GM18951 (cell line): ENCODE measurements around the gene SESTD1.

Experiments used
- POLR2A ChIP-seq: IDR thresholded peaks from 4 replicates; pipeline ENCODE4 v1.6.1; 2011; ENCODE audit warnings: mild to moderate bottlenecking; ENCODE audit not compliant: insufficient read length, insufficient read depth; ENCODE audit errors: extremely low read depth
- in situ Hi-C: fragments of 300-500 bp; cut with MboI; formaldehyde crosslinking; loops from one replicate; pipeline ENCODE4 v1.12.0; 2022; ENCODE audit warnings: low sequenced_read_pairs, mixed read lengths, inconsistent platforms; ENCODE audit not compliant: unreplicated experiment

SESTD1 gene

GRCh38 chr2:179264368-179265081 lies at the start of gene SESTD1:
SESTD1 (minus strand) TSS chr2:179264832; CDS start chr2:179191841, 72,991 bp downstream.
- in situ Hi-C loops, result no loop called here
- TF ChIP-seq POLR2A, result peak; percentile 58

GRCh38 chr2:179313057-179313456 lies 48.4 kb upstream of the SESTD1 start:
- in situ Hi-C loops, result no loop called here
- no peak for TF ChIP-seq POLR2A

- TF ChIP-seq POLR2A, result no peak
These were observed 46.5 kb upstream of the SESTD1 start for GRCh38 chr2:179311101-179311500.

GRCh38 chr2:179307616-179308371 lies 43.2 kb upstream of the SESTD1 start:
- in situ Hi-C loops, result no loop called here
- TF ChIP-seq POLR2A, result no peak

More at GRCh38 chr2:179311101-179311500, 46.5 kb upstream of the SESTD1 start:
- in situ Hi-C loops, result no loop called here

- in situ Hi-C loops, result no loop called here
- TF ChIP-seq POLR2A, result no peak
These were observed 40.5 kb upstream of the SESTD1 start for GRCh38 chr2:179305125-179305524.

GRCh38 chr2:179304424-179304823 lies 39.8 kb upstream of the SESTD1 start:
- in situ Hi-C loops, result no loop called here

GRCh38 chr2:179302764-179303571 lies 38.3 kb upstream of the SESTD1 start:
- in situ Hi-C loops, result no loop called here
- no peak for TF ChIP-seq POLR2A

More at GRCh38 chr2:179304424-179304823, 39.8 kb upstream of the SESTD1 start:
- no peak for TF ChIP-seq POLR2A

GRCh38 chr2:179302149-179302548 lies 37.5 kb upstream of the SESTD1 start:
- in situ Hi-C loops, result no loop called here
- TF ChIP-seq POLR2A, result no peak

GRCh38 chr2:179298666-179299065 lies 34.0 kb upstream of the SESTD1 start:
- in situ Hi-C loops, result no loop called here
- no peak for TF ChIP-seq POLR2A

- in situ Hi-C loops, result no loop called here
- no peak for TF ChIP-seq POLR2A
These were observed 33.3 kb upstream of the SESTD1 start for GRCh38 chr2:179297927-179298326.

- in situ Hi-C loops, result no loop called here
- no peak for TF ChIP-seq POLR2A
These were observed 25.7 kb upstream of the SESTD1 start for GRCh38 chr2:179290329-179290728.

GRCh38 chr2:179285060-179285459 lies 20.4 kb upstream of the SESTD1 start:
- in situ Hi-C loops, result no loop called here
- no peak for TF ChIP-seq POLR2A
